Motor neuron (in vitro differentiated cells): ENCODE measurements around the gene UBE2M. TPM values are rescaled to one million over a fixed set of nuclear protein-coding genes. Genes with fewer than 3 reads are reported as not detected.
A peak's percentile ranks its signal among the peaks of the same experiment; 100 is the strongest.
"Not testable (repeated sequence)": the region's sequence is repeated elsewhere in the genome, so short reads cannot be mapped to it uniquely, and the experiment has no call there.

ENCODE experiments used
- ATAC-seq, 8 experiments: fragments of 200-7000 bp; cut with Tn5 transposase; replicated peaks in 6 of 8; 2 replicates each; pipeline ENCODE4 v1.8.0; 2021; ENCODE audit warnings: mild to moderate bottlenecking in 8 of 8, moderate library complexity in 8 of 8
- H3K27ac ChIP-seq, 2 donors: fragments of 250-450 bp; sonication (Bioruptor Pico); 2 replicates each; pipeline ENCODE4 v1.9.0; 2021; ENCODE audit warnings: antibody characterized with exemption in 2 of 2, mild to moderate bottlenecking in 2 of 2, moderate library complexity in 1 of 2
- H3K4me1 ChIP-seq, 2 donors: fragments of 250-450 bp; sonication (Bioruptor Pico); replicated peaks in 1 of 2; 2 replicates each; pipeline ENCODE4 v1.6.1; 2021; ENCODE audit warnings: antibody characterized with exemption in 2 of 2, mild to moderate bottlenecking in 2 of 2, moderate library complexity in 1 of 2
- H3K4me3 ChIP-seq, 5 donors: fragments of 250-450 bp; sonication (Bioruptor Pico); 2 replicates each; pipeline ENCODE4 v1.9.0; 2021; ENCODE audit warnings: antibody characterized with exemption in 5 of 5, mild to moderate bottlenecking in 5 of 5, moderate library complexity in 4 of 5
- WGBS, 10 experiments: fragments of 450-650 bp; shearing (Covaris generic); methylation state at CpG; one replicate each; pipeline ENCODE4 v1.0.0; 2022; 5-methylcytosine and 5-hydroxymethylcytosine counted together
- in situ Hi-C, 9 experiments: fragments of 400-800 bp; cut with MboI; loops; one replicate each; pipeline ENCODE4 v1.15.0; 2021; ENCODE audit warnings: low sequenced_read_pairs in 9 of 9, low pct_unique_long_range_greater_than_20kb in 2 of 9; ENCODE audit not compliant: unreplicated experiment in 9 of 9
- total RNA-seq, 8 experiments: library from RNA; unstranded; fragments of 300-600 nt; gene quantifications; 2 replicates each; pipeline versions ENCODE4 v1.2.3 to v1.2.4, GENCODE V29; 2022

The UBE2M gene
- total RNA-seq = 10 to 100 TPM; 49.3 to 82.7 (median 70.9) TPM

DNA sequence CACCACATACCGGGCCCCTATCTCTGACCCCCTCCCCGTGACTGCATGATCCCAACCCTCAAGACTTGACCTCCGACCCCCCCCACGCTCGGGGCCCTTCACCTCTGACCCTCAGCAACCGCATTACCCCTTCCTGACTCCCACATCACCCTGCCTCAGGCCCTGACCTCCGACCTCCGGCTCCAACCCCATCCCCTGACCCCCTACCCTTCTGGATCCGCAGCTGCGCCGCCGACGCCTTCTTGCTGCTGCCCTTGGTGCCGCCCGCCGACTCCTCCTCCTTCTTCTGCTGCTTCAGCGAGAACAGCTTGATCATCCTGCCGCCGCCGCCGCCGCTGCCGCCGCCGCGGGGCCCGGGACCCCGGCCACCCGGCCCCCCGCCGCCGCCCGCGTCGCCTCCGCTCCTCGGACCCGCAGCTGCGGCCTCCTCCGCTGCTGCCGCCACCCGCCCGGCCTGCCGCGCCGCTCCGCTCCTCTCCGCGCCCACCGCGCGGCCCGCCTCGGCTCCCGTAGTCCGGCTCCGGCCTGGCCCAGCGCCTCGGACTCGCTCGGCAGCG is at the start of gene UBE2M:
Gene UBE2M, minus strand, starts transcription at position 546 of the 557 bp plus-strand sequence. Its CDS starts 230 bp downstream, at position 316.
- H3K4me1 ChIP-seq = peaks cover 35 to 38% of the 10 kb centered on the region in 2 donors
- peak in 2 of 8 experiments; percentile 0 for ATAC-seq
- peak within 1 kb of the TSS; percentile 62 to 83 (median 74) for H3K4me3 ChIP-seq
- WGBS, 10 experiments = 0% methylated on average over 1 of the region's 62 CpGs; no CpG with 5 or more reads in 8 of the 10 experiments
- peak within 1 kb of the TSS; percentile 99 to 100 for H3K27ac ChIP-seq
- in situ Hi-C loops = no loop called here

DNA sequence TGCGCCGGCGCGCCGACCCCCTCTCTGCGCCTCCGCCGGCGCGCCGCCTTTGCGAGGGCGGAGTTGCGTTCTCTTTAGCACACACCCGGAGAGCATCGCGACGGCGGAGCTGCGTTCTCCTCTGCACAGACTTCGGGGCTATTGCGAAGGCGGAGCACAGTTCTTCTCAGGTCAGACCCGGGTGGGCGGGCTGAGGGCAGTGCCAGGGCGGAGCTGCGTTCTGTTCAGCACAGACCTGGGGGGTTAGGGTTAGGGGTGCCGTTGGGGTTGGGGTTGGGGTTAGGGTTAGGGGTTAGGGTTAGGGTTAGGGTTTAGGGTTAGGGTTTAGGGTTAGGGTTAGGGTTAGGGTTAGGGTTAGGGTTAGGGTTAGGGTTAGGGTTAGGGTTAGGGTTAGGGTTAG is 48.8 kb upstream of the UBE2M start:
- WGBS, 10 experiments = no CpG with 5 or more reads among the region's 28 CpGs
- ATAC-seq, in situ Hi-C loops, H3K4me3 ChIP-seq, H3K4me1 ChIP-seq, H3K27ac ChIP-seq: not testable (repeated sequence)

DNA sequence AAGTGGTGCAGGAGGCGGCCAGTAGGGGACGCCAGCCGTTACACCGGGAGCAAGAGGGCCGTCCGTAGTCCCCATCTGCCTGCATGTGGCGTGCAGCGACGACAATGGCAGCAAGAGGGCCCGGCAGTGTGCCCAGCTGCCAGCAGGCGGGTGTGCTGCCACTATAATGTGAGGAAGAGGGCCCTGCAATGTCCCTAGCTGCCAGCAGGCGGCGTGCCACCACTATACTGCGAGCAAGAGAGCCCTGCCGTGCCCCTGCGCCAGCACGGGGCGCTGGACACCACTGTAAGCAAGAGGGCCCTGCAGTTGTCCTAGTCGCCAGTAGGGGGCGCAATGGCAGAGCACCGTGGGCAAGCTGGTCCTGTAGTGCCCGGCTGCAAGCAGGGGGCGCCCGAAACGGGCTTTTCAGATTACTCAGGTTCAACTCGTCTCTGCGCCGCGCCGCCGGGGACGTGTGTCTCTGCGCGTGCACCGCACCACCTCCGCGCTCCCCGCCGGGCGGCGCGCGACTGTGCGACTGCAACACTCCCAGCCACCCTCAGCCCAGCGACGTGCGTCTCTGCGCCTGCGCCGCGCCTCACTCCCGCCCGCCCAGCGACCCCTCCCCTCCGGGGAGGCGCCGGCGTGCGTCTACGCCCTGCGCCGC is 48.0 kb upstream of the UBE2M start:
- WGBS, 10 experiments = 96 to 100% methylated on average over 5 to 11 of the region's 62 CpGs; no CpG with 5 or more reads in 8 of the 10 experiments
- H3K4me1 ChIP-seq, H3K4me3 ChIP-seq, ATAC-seq, in situ Hi-C loops, H3K27ac ChIP-seq: not testable (repeated sequence)

DNA sequence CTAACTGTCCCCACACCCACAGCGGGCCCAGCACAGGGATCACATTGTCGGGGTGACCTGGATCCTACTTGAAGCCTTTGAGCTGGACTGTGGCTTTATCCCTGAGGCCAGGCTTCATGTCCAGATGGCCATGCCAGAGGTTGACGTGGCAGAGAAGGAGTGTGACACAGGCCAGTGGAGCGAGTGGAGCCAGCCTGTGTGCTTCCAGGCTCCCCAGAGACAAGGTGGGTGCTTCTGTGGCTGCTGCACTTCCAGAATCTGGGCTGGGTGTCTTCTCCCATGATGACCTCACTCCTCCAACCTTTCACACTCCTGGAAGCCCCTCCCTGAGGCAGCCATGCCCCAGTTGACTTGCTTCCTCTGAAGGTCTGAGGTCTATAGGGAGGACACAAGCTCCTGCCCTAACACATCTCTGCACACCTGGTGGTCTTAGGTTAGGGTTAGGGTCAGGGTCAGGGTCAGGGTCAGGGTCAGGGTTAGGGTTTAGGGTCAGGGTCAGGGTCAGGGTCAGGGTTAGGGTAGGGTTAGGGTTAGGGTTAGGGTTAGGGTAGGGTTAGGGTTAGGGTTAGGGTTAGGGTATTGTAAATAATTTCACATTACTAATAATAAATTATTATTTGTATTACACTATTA is 27.8 kb upstream of the UBE2M start:
- H3K27ac ChIP-seq = no peak overlapping the region
- WGBS, 10 experiments = 80 to 100% (median 100%) methylated on average over 1 to 2 of the region's 4 CpGs; no CpG with 5 or more reads in 5 of the 10 experiments
- peak in 7 of 8 experiments; percentile 14 to 60 (median 25) for ATAC-seq

DNA sequence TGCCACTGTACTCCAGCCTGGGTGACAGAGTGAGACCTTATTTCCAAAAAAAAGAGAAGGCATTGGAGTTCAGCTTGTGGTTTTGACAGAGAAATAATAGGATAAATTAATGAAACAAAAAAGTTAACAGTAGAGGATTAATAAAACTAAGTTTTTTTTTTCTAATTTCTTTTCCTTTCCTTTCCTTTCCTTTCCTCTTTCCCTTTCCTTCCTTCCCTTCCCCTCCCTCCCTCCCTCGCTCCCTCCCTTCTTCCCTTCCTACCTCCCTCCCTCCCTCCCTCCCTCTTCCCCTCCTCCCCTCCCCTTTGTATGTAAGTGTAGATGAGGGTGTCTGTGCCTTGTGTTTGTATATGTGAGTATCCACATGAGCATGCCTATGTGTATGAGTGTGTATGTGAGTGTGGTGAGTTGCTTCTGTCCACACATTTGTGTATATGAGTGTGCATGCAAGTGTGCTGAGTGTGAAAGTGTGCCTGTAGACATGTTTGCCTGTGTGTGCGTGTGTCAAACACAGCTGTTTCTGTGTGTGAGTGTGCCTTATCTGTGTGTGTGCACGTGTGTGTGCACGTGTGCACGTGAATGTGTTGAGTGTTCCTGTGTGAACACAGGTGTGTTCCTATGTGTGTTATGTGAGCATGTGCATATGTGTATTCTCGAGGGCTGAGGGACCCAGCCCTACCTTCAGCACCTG is 27.2 kb upstream of the UBE2M start:
- Histone ChIP-seq H3K27ac (no peak overlapping the region), H3K4me3 (no peak overlapping the region), H3K4me1 (peaks cover 0 to 4% of the 10 kb centered on the region in 2 donors)
- ATAC-seq = no peak
- in situ Hi-C loops = no loop called here
- 88 to 100% (median 100%) methylated on average over 2 to 3 of the region's 6 CpGs; no CpG with 5 or more reads in 7 of the 10 experiments for WGBS, 10 experiments

More for the DNA sequence above, 27.8 kb upstream of the UBE2M start:
- Histone ChIP-seq H3K4me3 (no peak overlapping the region), H3K4me1 (no peaks in the 10 kb centered on the region)
- in situ Hi-C loops = no loop called here

DNA sequence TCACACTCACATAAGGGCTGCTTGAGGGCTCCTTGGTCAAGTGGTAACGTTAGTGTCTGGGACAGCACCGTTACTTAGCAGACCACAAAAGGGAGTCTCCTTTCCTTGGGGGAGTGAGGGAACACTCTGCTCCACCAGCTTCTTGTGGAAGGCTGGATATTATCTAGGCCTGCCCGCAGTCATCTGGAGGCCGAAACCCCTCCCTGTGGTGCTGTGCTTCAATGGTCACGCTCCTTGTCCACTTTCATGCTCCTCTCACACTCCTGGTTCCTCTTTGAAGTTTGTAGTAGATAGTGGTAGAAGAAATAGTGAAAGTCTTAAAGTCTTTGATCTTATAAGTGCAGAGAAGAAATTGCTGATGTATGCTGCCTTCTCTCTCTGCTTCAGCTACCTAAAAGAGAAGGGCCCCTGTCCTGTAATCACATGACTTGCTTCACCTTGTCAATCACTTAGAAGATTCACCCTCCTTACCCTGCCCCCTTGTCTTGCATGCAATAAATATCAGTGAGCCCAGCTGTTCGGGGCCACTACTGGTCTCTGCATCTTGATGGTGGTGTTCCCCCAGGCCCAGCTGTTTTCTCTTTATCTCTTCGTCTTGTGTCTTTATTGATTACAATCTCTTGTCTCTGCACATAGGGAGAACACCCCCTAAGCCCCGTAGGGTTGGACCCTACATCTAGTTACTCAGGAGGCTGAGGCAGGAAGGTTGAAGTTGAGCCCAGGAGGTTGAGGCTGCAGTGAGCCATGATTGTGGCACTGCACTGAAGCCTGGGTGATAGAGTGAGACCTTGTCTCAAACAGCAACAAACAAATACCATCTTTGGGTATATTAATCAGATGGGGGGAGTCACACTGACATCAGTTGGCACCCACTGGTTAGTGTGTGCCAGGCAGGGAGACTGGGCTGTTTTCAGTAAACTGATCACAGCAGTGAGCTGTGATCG is 26.4 kb upstream of the UBE2M start:
- peaks cover 0 to 4% of the 10 kb centered on the region in 2 donors for H3K4me1 ChIP-seq
- 22 to 100% (median 82%) methylated on average over 1 to 5 of the region's 9 CpGs; no CpG with 5 or more reads in 2 of the 10 experiments for WGBS, 10 experiments
- no peak overlapping the region for H3K27ac ChIP-seq
- no peak for ATAC-seq
- in situ Hi-C loops = no loop called here
- no peak overlapping the region for H3K4me3 ChIP-seq

DNA sequence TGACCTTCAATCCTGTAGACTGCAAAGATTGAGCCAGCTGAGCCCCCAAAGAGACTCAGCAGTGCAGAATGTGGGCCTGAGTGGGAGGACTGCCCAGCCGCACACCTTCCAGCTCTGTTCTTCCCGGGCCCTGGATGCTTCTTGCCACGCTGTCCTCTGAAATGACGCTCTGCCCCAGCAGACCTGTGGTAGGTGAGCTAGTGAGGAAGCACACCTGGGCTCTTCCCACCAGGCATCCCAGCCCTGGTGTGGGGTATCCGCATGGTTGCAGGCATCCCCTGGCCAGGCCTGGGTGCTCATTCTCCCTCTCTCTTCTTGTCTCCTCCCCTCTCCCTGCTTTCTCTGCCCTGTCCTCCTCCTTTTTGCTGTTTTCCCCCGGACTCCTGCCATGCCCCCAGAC is 24.6 kb upstream of the UBE2M start:
- in situ Hi-C loops = no loop called here
- ATAC-seq = no peak
- WGBS, 10 experiments = 58 to 100% (median 100%) methylated on average over 1 to 3 of the region's 6 CpGs; no CpG with 5 or more reads in 3 of the 10 experiments

DNA sequence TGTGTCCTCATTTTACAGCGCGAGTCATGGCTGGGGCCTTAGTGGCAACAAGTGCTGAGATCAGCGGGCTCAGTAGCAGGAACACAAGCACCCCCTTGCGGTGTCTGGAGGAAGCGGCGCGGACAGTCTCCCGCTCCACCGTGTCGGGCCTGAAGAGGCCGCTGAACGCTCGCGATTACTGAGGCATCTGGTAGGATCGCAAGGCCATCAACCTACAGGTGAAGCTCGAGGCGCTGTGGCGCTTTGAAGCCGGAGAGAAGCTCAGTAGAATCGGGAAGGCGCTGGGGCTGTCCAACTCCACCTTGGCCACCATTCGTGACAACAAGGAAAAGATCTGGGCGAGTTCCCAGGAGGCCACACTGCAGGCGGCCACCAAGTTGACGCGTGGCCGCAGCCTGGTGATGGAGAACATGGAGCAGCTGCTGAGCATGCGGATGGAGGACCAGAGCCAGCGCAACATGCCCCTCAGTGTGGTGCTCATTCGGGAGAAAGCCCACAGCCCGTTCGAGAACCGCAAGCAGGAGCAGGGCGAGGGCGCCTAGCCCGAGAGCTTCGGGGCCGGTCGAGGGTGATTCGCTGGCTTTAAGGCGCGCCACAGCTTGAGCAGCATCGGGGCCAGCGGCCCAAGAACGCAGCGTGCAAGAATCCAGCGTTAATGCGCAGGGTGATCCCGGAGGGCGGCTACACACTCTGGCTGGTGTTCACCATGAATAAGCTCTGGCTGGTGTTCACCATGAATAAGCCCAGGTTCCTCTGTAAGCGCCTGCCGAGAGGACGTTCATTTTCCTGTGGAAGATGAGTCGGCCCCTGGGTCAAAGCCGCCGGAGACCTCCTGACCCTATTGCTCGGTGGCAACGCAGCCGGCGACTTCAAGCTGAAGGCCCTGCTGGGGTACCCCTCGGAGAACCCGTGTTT is 23.1 kb upstream of the UBE2M start:
- 36 to 94% (median 77%) methylated on average over 5 to 27 of the region's 62 CpGs; no CpG with 5 or more reads in 1 of the 10 experiments for WGBS, 10 experiments
- in situ Hi-C loops = no loop called here
- ATAC-seq = peak; percentile 84 to 94 (median 92)
- Histone ChIP-seq H3K4me1 (peaks cover 0 to 4% of the 10 kb centered on the region in 2 donors), H3K4me3 (peak overlapping the region in 1 of 5 donors; percentile 8), H3K27ac (peak overlapping the region in 1 of 2 donors; percentile 15)

More for the DNA sequence above, 24.6 kb upstream of the UBE2M start:
- Histone ChIP-seq H3K4me3 (no peak overlapping the region), H3K27ac (no peak overlapping the region), H3K4me1 (peaks cover 0 to 4% of the 10 kb centered on the region in 2 donors)

DNA sequence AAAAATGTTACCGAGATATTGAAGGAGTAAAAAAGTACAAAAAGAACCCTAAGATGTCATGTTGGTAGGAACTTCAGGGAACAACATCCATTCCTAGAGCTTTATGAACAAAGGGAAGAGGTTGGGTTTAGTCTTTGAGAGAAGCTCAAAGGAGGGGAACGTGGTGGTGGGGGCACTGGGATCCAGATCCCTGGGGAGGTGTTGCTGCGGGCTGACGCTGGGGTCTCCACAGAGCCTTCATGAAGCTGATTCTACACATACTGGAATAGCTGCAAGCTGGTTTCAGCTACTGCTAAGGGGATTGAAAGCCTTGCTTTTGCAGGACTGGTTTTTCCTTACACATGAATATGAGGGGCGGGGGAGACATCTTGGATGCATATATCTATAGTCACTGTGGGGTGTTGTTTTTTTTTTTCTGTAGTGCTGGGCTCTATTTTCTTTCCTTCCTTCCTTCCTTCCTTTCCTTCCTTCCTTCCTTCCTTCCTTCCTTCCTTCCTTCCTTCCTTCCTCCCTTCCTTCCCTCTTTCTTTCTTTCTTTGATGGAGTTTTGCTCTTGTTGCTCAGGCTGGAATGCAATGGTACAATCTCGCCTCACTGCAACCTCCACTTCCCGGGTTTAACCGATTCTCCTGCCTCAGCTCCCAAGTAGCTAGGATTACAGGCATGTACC is 21.2 kb upstream of the UBE2M start:
- Histone ChIP-seq H3K4me1 (peaks cover 2 to 5% of the 10 kb centered on the region in 2 donors), H3K4me3 (no peak overlapping the region), H3K27ac (no peak overlapping the region)
- WGBS, 10 experiments = 56 to 100% (median 93%) methylated on average over 1 to 3 of the region's 8 CpGs; no CpG with 5 or more reads in 3 of the 10 experiments
- ATAC-seq = no peak
- in situ Hi-C loops = no loop called here

DNA sequence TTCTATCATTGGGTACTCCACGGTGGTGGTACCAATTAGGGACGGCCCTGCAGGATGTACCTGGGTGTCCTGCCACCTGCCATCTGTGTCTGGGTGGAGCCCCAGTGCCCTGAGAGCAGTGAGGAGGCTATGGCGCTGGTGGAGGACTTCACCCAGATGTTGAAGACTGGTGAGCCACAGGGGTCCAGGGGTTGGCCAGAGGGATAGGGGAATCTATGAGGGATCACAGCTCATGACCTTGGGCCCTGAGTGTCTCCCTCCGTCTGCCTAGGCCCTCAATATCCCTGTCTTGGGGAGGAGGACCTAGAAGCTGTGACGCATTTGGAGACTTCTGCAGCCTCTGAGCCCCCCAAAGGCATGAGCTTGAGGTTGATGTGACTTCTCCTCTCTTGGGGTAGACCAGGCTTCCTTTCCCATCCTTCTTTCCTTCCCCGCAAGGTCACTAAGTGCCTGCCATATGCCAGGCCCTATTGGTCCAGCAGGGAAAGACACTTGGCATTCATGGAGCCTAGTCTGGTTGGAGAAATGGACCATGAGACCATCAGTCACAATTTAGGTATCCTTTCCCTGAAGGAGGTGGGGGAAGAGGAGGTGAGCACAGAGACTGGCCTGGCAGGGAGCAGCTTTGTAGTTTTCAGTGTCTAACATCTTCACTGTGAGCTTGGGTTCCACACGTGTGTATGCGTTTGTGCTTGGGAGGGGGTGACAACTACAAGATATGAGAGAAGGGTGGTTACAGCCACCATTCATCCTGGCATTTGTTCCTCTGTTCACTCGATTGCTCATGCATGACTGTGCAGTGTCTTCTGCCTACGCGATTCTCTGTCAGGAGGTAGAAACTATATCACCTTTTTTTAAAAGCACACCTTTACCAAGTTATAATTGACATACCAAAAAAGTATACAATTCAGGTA is 19.9 kb upstream of the UBE2M start:
- ATAC-seq = no peak
- in situ Hi-C loops = no loop called here
- Histone ChIP-seq H3K27ac (no peak overlapping the region), H3K4me1 (peaks cover 8 to 9% of the 10 kb centered on the region in 2 donors), H3K4me3 (no peak overlapping the region)
- WGBS, 10 experiments = 66 to 100% (median 93%) methylated on average over 1 to 5 of the region's 11 CpGs; no CpG with 5 or more reads in 1 of the 10 experiments
